HL-60 (cell line): ENCODE results near the gene SLC34A1.

ENCODE experiments used
- DNase-seq, 2 experiments: peaks; one replicate each; pipeline ENCODE4 v3.0.0-alpha.2; 2010 to 2020; ENCODE audit warnings: low read depth in 1 of 2, low spot score in 1 of 2
- H3K27ac ChIP-seq: fragments of 250-450 bp; sonication (Bioruptor Pico); replicated peaks from 2 replicates; pipeline ENCODE4 v1.5.1; 2020; ENCODE audit warnings: mild to moderate bottlenecking, moderate library complexity
- H3K27me3 ChIP-seq: fragments of 250-450 bp; sonication (Bioruptor Pico); 2 replicates; pipeline ENCODE4 v1.5.1; 2021; ENCODE audit warnings: mild to moderate bottlenecking, moderate library complexity; ENCODE audit not compliant: insufficient read depth, poor library complexity, severe bottlenecking
- H3K4me3 ChIP-seq: replicated peaks from 2 replicates; pipeline ENCODE4 v1.5.1; 2011; ENCODE audit warnings: mild to moderate bottlenecking, control low read depth, low read length; ENCODE audit not compliant: insufficient read depth
- GABPA ChIP-seq: IDR thresholded peaks from 2 replicates; pipeline ENCODE4 v1.6.1; 2012; ENCODE audit warnings: low read depth
- POLR2AphosphoS5 ChIP-seq: IDR thresholded peaks from 2 replicates; pipeline ENCODE4 v1.6.1; 2012; ENCODE audit warnings: low read depth
- SPI1 ChIP-seq: IDR thresholded peaks from 2 replicates; pipeline ENCODE4 v1.6.1; 2012; ENCODE audit warnings: low read depth, mild to moderate bottlenecking, borderline replicate concordance
- TF ChIP-seq, protein P1 (sequence below): IDR thresholded peaks from 2 replicates; pipeline ENCODE4 v1.6.1; 2012; ENCODE audit warnings: low read depth; ENCODE audit not compliant: insufficient replicate concordance
- TF ChIP-seq, protein P2 (sequence below): IDR thresholded peaks from one replicate; pipeline ENCODE4 v1.5.1; 2011; ENCODE audit warnings: low read length, control low read depth, inconsistent platforms; ENCODE audit not compliant: insufficient read depth

SLC34A1 gene

GRCh38 chr5:177444106-177445051, 60.1 kb downstream of the SLC34A1 start:
- Histone ChIP-seq H3K27ac (peak overlapping the region; percentile 15; the same call in 1 of the 2 replicates), H3K4me3 (no peak overlapping the region), H3K27me3 (no peaks in the 10 kb centered on the region)
- TF ChIP-seq, protein P1, sequence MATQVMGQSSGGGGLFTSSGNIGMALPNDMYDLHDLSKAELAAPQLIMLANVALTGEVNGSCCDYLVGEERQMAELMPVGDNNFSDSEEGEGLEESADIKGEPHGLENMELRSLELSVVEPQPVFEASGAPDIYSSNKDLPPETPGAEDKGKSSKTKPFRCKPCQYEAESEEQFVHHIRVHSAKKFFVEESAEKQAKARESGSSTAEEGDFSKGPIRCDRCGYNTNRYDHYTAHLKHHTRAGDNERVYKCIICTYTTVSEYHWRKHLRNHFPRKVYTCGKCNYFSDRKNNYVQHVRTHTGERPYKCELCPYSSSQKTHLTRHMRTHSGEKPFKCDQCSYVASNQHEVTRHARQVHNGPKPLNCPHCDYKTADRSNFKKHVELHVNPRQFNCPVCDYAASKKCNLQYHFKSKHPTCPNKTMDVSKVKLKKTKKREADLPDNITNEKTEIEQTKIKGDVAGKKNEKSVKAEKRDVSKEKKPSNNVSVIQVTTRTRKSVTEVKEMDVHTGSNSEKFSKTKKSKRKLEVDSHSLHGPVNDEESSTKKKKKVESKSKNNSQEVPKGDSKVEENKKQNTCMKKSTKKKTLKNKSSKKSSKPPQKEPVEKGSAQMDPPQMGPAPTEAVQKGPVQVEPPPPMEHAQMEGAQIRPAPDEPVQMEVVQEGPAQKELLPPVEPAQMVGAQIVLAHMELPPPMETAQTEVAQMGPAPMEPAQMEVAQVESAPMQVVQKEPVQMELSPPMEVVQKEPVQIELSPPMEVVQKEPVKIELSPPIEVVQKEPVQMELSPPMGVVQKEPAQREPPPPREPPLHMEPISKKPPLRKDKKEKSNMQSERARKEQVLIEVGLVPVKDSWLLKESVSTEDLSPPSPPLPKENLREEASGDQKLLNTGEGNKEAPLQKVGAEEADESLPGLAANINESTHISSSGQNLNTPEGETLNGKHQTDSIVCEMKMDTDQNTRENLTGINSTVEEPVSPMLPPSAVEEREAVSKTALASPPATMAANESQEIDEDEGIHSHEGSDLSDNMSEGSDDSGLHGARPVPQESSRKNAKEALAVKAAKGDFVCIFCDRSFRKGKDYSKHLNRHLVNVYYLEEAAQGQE = no peak
- TF ChIP-seq POLR2AphosphoS5 (peak; percentile 36), GABPA (no peak), SPI1 (no peak)
- TF ChIP-seq, protein P2, sequence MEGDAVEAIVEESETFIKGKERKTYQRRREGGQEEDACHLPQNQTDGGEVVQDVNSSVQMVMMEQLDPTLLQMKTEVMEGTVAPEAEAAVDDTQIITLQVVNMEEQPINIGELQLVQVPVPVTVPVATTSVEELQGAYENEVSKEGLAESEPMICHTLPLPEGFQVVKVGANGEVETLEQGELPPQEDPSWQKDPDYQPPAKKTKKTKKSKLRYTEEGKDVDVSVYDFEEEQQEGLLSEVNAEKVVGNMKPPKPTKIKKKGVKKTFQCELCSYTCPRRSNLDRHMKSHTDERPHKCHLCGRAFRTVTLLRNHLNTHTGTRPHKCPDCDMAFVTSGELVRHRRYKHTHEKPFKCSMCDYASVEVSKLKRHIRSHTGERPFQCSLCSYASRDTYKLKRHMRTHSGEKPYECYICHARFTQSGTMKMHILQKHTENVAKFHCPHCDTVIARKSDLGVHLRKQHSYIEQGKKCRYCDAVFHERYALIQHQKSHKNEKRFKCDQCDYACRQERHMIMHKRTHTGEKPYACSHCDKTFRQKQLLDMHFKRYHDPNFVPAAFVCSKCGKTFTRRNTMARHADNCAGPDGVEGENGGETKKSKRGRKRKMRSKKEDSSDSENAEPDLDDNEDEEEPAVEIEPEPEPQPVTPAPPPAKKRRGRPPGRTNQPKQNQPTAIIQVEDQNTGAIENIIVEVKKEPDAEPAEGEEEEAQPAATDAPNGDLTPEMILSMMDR = no peak
- peak; percentile 35 to 51 for DNase-seq

DNA sequence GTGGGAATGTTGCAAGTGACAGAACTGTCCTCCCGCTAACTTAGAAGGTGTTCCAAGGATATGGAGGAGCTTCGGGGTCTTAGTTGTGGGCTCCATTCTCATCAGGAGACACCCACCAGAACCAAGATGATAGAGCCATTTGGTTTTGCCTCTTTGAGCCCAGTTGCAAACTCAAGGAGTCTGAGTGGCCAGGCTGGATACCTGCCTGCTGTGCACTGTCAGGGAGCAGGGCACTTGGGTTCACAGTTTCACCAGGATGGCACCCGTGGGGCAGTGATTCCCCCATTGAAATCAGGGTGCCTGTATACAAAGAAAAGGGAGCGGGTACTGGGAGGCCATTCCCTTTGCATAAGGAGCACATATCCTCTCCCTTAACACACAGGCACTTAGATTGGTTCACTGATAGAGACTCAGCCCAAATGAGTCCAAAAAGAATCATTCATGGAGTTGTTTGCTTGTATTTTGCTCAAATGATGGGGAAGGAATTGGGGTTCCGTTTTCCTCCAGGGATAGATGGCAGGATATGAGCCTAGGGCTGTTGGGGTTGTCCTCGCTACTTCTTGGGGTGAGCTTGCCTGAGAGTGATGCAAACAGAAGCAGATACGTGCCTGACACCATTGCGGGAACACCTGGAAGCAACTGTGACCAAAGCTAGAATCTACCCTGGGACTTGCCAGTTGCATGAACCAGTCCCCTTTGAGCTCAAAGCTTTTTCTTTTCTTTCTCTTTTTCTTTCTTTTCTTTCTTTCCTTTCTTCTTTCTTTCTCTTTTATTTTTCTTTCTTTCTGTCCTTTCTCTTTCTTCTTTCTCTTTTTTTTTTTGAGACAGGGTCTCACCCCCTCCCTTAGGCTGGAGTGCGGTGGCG, 61.0 kb downstream of the SLC34A1 start:
- H3K27me3 ChIP-seq = no peaks in the 10 kb centered on the region
- DNase-seq = peak; percentile 48 to 64
- TF ChIP-seq POLR2AphosphoS5 (peak; percentile 79), SPI1 (0 out of 2 replicates have a peak, but pooled peaks have one; percentile 15), GABPA (no peak; the same call in 1 of the 2 replicates)
- TF ChIP-seq, protein P1 = no peak
- TF ChIP-seq, protein P2 = no peak
- no peak overlapping the region for H3K4me3 ChIP-seq
- peak overlapping the region; percentile 0; the same call in 1 of the 2 replicates for H3K27ac ChIP-seq

DNA sequence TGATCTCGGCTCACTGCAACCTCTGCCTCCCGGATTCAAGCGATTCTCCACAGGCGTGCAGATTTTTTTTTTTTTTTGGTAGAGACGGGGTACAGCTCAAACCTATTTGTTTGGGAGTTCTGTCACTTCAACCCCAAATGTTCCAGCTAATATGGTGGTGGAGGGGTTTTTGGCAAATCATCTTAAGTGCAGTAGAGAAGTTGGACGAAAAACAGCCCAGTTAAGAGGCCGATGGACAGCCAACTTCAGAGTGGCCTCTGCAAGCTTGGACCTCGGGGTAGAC, 61.6 kb downstream of the SLC34A1 start:
- peak overlapping the region; percentile 41 for H3K4me3 ChIP-seq
- peak in 1 of 2 experiments; percentile 33 for DNase-seq
- H3K27ac ChIP-seq = peak overlapping the region; percentile 61
- TF ChIP-seq SPI1 (no peak), GABPA (no peak)
- H3K27me3 ChIP-seq = no peaks in the 10 kb centered on the region
